ENCODE measurements around the gene DUOXA1. TPM values are rescaled to one million over a fixed set of nuclear protein-coding genes. Genes with fewer than 3 reads are reported as not detected.
"Not testable (repeated sequence)": the region's sequence is repeated elsewhere in the genome, so short reads cannot be mapped to it uniquely, and the experiment has no call there.

The DUOXA1 gene
- total RNA-seq, 1 experiment from 2014 or later = not detected

- no peaks in the 10 kb centered on the region for H3K4me1 ChIP-seq (ENCODE audit: insufficient read depth, low read length)
- no peaks in the 10 kb centered on the region for H3K9me2 ChIP-seq (replicated peaks; ENCODE audit: low read length)
- H3K9me3 ChIP-seq (ENCODE audit: low read length) = no peaks in the 10 kb centered on the region
- no peak overlapping the region for H2AFZ ChIP-seq (ENCODE audit: low read length)
- H3K27me3 ChIP-seq (ENCODE audit: low read length) = 0 out of 2 replicates have a peak, but pooled peaks cover 4% of the 10 kb centered on the region
- POLR2A ChIA-PET (ENCODE audit: unreplicated experiment) = no interaction called here
- H3F3A ChIP-seq (ENCODE audit: low read length, unreplicated experiment) = no peaks in the 10 kb centered on the region
- no peak overlapping the region for H3K4me2 ChIP-seq (ENCODE audit: low read length)
- CTCF ChIA-PET = interaction anchor here (1.1 kb wide), 1 partner anchor 12 kb away, joined by 3 read pairs; no protein-coding TSS in a partner anchor
- no peak overlapping the region for H3K27ac ChIP-seq (ENCODE audit: low read length)
- TF ChIP-seq, protein P1, sequence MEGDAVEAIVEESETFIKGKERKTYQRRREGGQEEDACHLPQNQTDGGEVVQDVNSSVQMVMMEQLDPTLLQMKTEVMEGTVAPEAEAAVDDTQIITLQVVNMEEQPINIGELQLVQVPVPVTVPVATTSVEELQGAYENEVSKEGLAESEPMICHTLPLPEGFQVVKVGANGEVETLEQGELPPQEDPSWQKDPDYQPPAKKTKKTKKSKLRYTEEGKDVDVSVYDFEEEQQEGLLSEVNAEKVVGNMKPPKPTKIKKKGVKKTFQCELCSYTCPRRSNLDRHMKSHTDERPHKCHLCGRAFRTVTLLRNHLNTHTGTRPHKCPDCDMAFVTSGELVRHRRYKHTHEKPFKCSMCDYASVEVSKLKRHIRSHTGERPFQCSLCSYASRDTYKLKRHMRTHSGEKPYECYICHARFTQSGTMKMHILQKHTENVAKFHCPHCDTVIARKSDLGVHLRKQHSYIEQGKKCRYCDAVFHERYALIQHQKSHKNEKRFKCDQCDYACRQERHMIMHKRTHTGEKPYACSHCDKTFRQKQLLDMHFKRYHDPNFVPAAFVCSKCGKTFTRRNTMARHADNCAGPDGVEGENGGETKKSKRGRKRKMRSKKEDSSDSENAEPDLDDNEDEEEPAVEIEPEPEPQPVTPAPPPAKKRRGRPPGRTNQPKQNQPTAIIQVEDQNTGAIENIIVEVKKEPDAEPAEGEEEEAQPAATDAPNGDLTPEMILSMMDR (conservative IDR thresholded peaks at IDR 0.05; ENCODE audit: low read depth, low read length) = no peak
- TF ChIP-seq EZH2phosphoT487 (IDR thresholded peaks at IDR 0.05; ENCODE audit: borderline replicate concordance, low read length) (no peak), EZH2 (IDR thresholded peaks at IDR 0.05; ENCODE audit: low read length, unreplicated experiment) (no peak)
- BruUV-seq (replicated peaks) = no TSS peak
- no peaks in the 10 kb centered on the region for H4K20me1 ChIP-seq (ENCODE audit: low read length)
- no peaks in the 10 kb centered on the region for H3K79me2 ChIP-seq (ENCODE audit: low read length)
- no peak for DNase-seq
- no peak overlapping the region for H3K9ac ChIP-seq (ENCODE audit: low read length)
- H3K36me3 ChIP-seq (ENCODE audit: low read depth, low read length) = no peaks in the 10 kb centered on the region
- intact Hi-C loops (cut with micrococcal nuclease) = no loop called here
- H3K4me3 ChIP-seq (ENCODE audit: low read length) = no peak overlapping the region
- ATAC-seq = no peak
These were observed 23.5 kb downstream of the DUOXA1 start for GRCh38 chr15:45106002-45106790.

GRCh38 chr15:45105586-45105985, 24.1 kb downstream of the DUOXA1 start:
- Histone ChIP-seq H3K4me1 (ENCODE audit: insufficient read depth, low read length) (no peaks in the 10 kb centered on the region), H3K36me3 (ENCODE audit: low read depth, low read length) (no peaks in the 10 kb centered on the region), H3K9me2 (replicated peaks; ENCODE audit: low read length) (no peaks in the 10 kb centered on the region), H3K79me2 (ENCODE audit: low read length) (no peaks in the 10 kb centered on the region), H2AFZ (ENCODE audit: low read length) (no peak overlapping the region), H3K9me3 (ENCODE audit: low read length) (no peaks in the 10 kb centered on the region), H3K4me3 (ENCODE audit: low read length) (no peak overlapping the region), H3K27me3 (ENCODE audit: low read length) (0 out of 2 replicates have a peak, but pooled peaks cover 4% of the 10 kb centered on the region), H4K20me1 (ENCODE audit: low read length) (no peaks in the 10 kb centered on the region), H3K27ac (ENCODE audit: low read length) (no peak overlapping the region), H3K4me2 (ENCODE audit: low read length) (no peak overlapping the region), H3F3A (ENCODE audit: low read length, unreplicated experiment) (no peaks in the 10 kb centered on the region), H3K9ac (ENCODE audit: low read length) (no peak overlapping the region)
- TF ChIP-seq EZH2phosphoT487 (IDR thresholded peaks at IDR 0.05; ENCODE audit: borderline replicate concordance, low read length) (no peak), EZH2 (IDR thresholded peaks at IDR 0.05; ENCODE audit: low read length, unreplicated experiment) (no peak)
- TF ChIP-seq, protein P1 (conservative IDR thresholded peaks at IDR 0.05; ENCODE audit: low read depth, low read length) = no peak
- intact Hi-C loops (cut with micrococcal nuclease) = no loop called here
- POLR2A ChIA-PET (ENCODE audit: unreplicated experiment) = no interaction called here
- CTCF ChIA-PET = interaction anchor here (1.1 kb wide), 1 partner anchor 12 kb away, joined by 3 read pairs; no protein-coding TSS in a partner anchor
- BruUV-seq (replicated peaks) = no TSS peak
- DNase-seq = no peak
- ATAC-seq = no peak

GRCh38 chr15:45104170-45104569, 25.5 kb downstream of the DUOXA1 start:
- intact Hi-C loops (cut with micrococcal nuclease) = not testable (repeated sequence)

More at GRCh38 chr15:45104170-45104569, 25.5 kb downstream of the DUOXA1 start:
- H3F3A ChIP-seq (ENCODE audit: low read length, unreplicated experiment); H3K36me3 ChIP-seq (ENCODE audit: low read depth, low read length); H3K4me2 ChIP-seq (ENCODE audit: low read length); BruUV-seq (replicated peaks); ATAC-seq; DNase-seq; H3K9me2 ChIP-seq (replicated peaks; ENCODE audit: low read length); CTCF ChIA-PET; H3K4me3 ChIP-seq (ENCODE audit: low read length); H3K27ac ChIP-seq (ENCODE audit: low read length); H3K4me1 ChIP-seq (ENCODE audit: insufficient read depth, low read length); POLR2A ChIA-PET (ENCODE audit: unreplicated experiment); H3K9me3 ChIP-seq (ENCODE audit: low read length); H2AFZ ChIP-seq (ENCODE audit: low read length); H3K79me2 ChIP-seq (ENCODE audit: low read length); H3K27me3 ChIP-seq (ENCODE audit: low read length); H4K20me1 ChIP-seq (ENCODE audit: low read length); H3K9ac ChIP-seq (ENCODE audit: low read length): not testable (repeated sequence)

Data from PC-3 (cell line).